ENCODE measurements around the gene ZFP36. TPM values are rescaled to one million over a fixed set of nuclear protein-coding genes. Genes with fewer than 3 reads are reported as not detected.

The ZFP36 gene, protein sequence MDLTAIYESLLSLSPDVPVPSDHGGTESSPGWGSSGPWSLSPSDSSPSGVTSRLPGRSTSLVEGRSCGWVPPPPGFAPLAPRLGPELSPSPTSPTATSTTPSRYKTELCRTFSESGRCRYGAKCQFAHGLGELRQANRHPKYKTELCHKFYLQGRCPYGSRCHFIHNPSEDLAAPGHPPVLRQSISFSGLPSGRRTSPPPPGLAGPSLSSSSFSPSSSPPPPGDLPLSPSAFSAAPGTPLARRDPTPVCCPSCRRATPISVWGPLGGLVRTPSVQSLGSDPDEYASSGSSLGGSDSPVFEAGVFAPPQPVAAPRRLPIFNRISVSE
- polyA plus RNA-seq = 100 to 1,000 TPM; 305 to 745 (median 318) TPM

DNA sequence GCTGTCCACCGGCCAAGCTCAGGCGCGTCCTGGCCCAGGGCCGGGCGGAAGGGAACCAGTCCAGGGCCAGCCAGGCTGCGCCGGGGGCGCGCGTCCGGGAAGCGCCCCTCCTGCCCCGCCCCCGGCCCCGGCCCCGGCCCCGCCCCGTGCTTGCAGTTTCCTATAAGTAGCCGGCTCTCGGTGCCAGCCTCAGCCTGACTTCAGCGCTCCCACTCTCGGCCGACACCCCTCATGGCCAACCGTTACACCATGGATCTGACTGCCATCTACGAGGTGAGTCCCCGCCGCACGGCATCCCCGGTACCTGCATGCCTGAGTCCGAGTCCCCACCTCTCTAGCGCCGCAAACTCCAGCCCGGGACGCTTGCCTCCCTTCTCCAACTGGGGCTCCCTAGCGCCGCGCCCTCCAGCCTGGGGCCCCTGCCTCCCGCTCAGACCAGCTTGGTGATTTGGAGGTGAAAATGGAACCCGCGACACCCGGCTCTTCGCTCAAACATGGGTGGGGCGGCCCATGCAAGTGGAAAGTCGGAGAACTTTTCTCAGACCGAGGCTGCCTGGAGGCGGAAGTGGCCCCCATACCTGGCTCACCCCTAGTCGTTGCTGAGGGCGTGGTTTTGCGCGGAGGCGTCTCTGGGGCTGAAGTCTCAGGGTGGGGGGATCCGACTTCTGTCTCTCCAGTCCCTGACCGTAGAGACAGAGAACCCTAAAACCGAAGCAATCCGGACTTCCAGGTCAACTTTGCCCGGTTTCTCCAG lies at the start of gene ZFP36:
ZFP36 (plus strand) TSS at position 192 of the 754 bp plus-strand sequence; CDS start at position 250, 58 bp downstream.
- H3K27me3 Mint-ChIP-seq (ENCODE audit: low read depth in 3 of 3) = peaks cover 80 to 87% (median 86%) of the 10 kb centered on the region in 3 donors
- H3K4me1 Mint-ChIP-seq = peaks cover 64 to 68% of the 10 kb centered on the region in 2 donors
- H3K9me3 Mint-ChIP-seq = peaks cover 0 to 14% (median 0%) of the 10 kb centered on the region in 6 donors
- peak; percentile 88 to 90 (median 89) for DNase-seq
- H3K36me3 Mint-ChIP-seq = peaks cover 14 to 20% (median 16%) of the 10 kb centered on the region in 3 donors
- peak within 1 kb of the TSS; percentile 95 to 100 (median 99) for H3K27ac Mint-ChIP-seq
- peak within 1 kb of the TSS; percentile 84 to 98 (median 89) for H3K4me3 Mint-ChIP-seq

DNA sequence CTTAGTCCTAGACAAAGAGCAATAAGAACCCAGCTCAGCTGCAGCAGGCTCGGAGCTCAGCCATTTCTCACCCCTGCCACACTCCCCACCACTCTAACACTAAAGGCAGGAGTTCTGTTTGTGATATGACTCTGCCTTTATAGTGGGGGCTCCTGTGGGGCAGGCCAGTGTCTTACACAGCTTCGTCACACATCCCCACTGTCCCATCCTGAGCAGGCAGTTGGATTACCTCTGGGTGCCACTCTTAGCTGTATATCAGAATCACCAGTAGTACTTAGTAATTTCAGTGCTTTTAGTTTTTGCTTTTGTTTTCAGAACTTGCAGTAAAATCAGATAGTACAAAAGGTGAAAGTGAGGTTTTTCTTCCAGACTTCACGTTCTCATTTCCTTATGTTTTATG lies 47.6 kb upstream of the ZFP36 start:
- no peak for DNase-seq
- H3K27me3 Mint-ChIP-seq (ENCODE audit: low read depth in 3 of 3) = peaks cover 0 to 7% (median 0%) of the 10 kb centered on the region in 3 donors
- H3K27ac Mint-ChIP-seq = no peak overlapping the region
- no peak overlapping the region for H3K4me3 Mint-ChIP-seq
- no peaks in the 10 kb centered on the region for H3K9me3 Mint-ChIP-seq
- H3K36me3 Mint-ChIP-seq = peaks cover 12 to 51% (median 31%) of the 10 kb centered on the region in 3 donors
- no peaks in the 10 kb centered on the region for H3K4me1 Mint-ChIP-seq

DNA sequence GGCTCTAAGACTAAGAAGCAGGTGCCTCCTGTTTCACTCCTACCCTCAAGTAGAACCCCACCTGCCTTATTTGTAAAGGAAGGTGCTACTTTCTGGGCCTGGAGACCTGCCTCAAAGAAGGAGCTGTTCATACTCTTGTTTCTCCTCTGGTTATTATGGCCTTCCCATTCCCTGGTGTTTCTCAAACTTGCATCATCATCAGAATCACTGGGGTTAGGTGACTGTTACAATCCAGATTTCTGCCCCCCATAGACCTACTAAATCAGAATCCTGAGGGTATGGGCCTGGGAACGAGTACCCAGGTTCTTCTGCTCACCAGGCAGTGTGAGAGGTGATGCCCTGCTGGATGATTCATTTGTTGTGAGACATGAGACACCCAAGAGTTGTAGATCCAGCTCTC lies 46.0 kb upstream of the ZFP36 start:
- no peak overlapping the region for H3K4me3 Mint-ChIP-seq
- no peak for DNase-seq
- H3K27ac Mint-ChIP-seq = no peak overlapping the region

DNA sequence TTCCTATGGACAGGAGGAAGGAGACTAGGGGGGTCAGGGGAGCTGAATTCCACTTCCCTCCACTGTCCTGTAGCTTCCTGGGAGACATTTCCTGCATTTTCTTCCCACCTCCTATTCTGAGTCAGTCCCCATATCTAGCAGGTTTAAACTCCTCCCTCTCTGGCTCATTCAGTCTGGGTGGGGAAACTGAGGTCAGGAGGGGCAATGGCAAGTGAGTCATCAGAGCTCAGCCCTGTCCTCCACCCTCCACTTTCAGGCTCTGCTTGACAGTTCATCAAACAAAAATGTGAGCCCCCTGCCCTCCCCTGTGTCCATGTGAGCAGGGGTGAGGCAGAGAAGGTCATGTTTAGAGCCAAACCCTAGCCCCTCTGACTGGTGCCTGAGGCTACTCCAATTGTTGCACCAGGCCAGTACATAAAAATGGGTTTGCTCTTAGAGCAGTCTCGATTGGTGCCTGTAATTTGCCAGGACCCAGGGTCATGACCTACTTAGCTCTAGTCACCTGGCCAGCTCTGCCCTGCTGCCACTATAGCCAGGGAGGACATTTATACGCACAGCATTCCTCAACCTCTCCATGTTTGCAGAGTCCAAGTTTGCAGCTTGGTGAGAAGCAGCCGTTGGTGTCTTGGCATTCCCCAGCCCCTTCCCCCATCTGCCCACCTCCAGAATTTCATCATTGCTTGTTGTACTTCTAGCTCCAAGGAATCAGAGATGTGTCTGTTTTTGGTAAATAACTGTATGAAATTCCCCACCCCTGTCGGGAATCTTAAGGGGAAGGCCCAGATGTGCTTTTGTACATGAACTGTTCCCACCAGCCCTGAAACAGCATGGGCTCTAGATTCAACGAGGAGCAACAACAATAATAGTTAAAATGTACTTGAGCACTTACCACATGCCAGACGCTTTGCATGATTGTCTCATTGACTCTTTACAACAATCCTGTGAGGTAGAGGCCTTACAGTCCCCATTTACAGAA lies 43.7 kb upstream of the ZFP36 start:
- Mint-ChIP-seq H3K4me1 (no peaks in the 10 kb centered on the region), H3K27me3 (ENCODE audit: low read depth in 3 of 3) (peaks cover 0 to 4% (median 0%) of the 10 kb centered on the region in 3 donors), H3K4me3 (no peak overlapping the region), H3K9me3 (no peaks in the 10 kb centered on the region), H3K27ac (no peak overlapping the region), H3K36me3 (peaks cover 8 to 26% (median 11%) of the 10 kb centered on the region in 3 donors)
- no peak for DNase-seq

More for the DNA sequence above, 46.0 kb upstream of the ZFP36 start:
- Mint-ChIP-seq H3K36me3 (peaks cover 8 to 43% (median 25%) of the 10 kb centered on the region in 3 donors), H3K9me3 (no peaks in the 10 kb centered on the region), H3K27me3 (ENCODE audit: low read depth in 3 of 3) (peaks cover 0 to 7% (median 0%) of the 10 kb centered on the region in 3 donors), H3K4me1 (no peaks in the 10 kb centered on the region)

DNA sequence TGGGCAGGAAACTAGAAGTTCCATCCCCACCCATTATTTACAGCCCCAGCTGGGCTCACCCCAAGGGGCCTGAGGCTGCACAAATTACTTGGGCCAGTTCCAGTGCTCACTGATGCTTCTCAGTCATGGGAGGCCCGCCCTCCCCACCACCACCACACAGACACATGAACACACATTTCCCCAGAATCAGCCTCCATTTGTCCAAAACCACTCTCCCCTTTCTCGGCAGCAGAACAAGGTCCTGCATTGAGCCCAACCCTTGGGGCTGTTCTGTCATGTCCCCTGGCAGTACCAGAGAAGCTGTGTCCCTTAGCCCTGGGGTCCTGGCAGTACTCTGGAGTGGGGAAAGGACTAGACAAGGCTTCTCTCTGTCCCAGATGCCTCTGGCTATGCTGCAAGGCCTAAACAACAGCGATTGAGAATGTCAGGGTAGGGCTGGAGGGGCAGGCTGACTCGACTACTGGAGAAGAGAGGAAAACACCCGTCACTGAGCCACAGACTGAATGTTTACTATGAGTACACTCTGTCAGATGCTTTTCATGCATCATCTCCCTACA lies 42.7 kb upstream of the ZFP36 start:
- H3K27ac Mint-ChIP-seq = no peak overlapping the region
- H3K4me1 Mint-ChIP-seq = no peaks in the 10 kb centered on the region
- H3K9me3 Mint-ChIP-seq = no peaks in the 10 kb centered on the region
- H3K4me3 Mint-ChIP-seq = no peak overlapping the region
- DNase-seq = no peak
- peaks cover 7 to 22% (median 8%) of the 10 kb centered on the region in 3 donors for H3K36me3 Mint-ChIP-seq
- peaks cover 0 to 6% (median 0%) of the 10 kb centered on the region in 3 donors for H3K27me3 Mint-ChIP-seq (ENCODE audit: low read depth in 3 of 3)

DNA sequence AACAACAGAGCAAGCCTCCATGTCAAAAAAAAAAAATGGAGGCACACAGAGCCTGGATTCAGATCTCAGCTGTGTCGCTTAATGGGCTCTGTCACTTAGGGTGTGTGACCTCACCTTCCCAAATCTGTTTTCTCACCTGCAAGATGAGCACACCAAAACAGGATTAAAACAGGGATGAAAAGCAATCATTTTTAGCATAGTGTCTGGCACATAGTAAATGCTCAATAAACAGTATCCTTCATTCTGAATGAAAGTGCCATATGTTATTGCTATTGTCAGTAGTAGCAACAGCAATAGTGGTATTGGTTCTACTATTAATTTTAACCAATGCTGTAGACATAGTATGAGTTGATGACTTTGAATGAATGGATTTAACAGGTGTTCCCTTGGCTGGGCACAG lies 41.1 kb upstream of the ZFP36 start:
- H3K36me3 Mint-ChIP-seq = peaks cover 3 to 25% (median 6%) of the 10 kb centered on the region in 3 donors
- no peaks in the 10 kb centered on the region for H3K9me3 Mint-ChIP-seq
- no peaks in the 10 kb centered on the region for H3K4me1 Mint-ChIP-seq
- H3K27me3 Mint-ChIP-seq (ENCODE audit: low read depth in 3 of 3) = peaks cover 0 to 7% (median 0%) of the 10 kb centered on the region in 3 donors
- H3K27ac Mint-ChIP-seq = no peak overlapping the region
- no peak overlapping the region for H3K4me3 Mint-ChIP-seq
- DNase-seq = no peak

DNA sequence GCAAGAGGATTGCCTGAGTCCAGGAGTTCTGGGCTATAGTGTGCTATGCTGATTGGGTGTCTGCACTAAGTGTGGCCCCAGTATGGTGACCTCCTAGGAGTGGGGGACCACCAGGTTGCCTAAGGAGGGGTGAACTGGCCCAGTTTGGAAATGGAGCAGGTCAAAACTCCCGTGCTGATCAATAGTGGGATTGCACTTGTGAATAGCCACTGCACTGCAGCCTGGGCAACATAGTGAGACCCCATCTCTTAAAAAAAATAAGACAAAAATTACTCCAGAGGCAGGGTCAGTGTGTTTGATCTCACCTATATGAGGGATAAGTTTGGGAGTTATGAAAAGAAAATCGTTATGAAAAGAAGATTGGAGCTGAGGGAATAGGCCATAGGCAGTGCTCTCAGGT lies 37.4 kb upstream of the ZFP36 start:
- no peak for DNase-seq
- Mint-ChIP-seq H3K27ac (no peak overlapping the region), H3K4me3 (no peak overlapping the region), H3K36me3 (peaks cover 8 to 21% (median 11%) of the 10 kb centered on the region in 3 donors), H3K4me1 (no peaks in the 10 kb centered on the region), H3K9me3 (no peaks in the 10 kb centered on the region), H3K27me3 (ENCODE audit: low read depth in 3 of 3) (peaks cover 0 to 3% (median 0%) of the 10 kb centered on the region in 3 donors)

DNA sequence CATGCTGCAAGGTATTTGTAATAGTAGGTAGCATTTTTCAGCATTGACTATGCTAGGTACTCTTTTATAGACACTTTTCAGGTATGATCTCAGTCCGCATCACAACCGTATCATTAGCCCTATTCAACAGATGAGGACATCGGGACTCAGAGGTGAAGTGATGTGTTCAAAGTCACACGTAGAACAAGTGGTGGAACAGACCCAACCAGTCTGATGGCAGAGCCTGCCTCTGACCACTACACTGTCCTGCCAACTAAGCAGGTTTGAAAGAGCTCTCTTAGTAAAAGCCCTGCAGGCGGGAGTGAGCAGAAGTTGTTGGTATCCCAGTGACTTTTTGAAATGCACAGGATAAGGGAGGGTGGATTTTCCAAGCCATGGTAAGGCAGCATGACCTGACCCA lies 35.9 kb upstream of the ZFP36 start:
- peaks cover 0 to 3% (median 0%) of the 10 kb centered on the region in 3 donors for H3K27me3 Mint-ChIP-seq (ENCODE audit: low read depth in 3 of 3)
- H3K36me3 Mint-ChIP-seq = peaks cover 8 to 23% (median 11%) of the 10 kb centered on the region in 3 donors
- DNase-seq = no peak
- H3K9me3 Mint-ChIP-seq = no peaks in the 10 kb centered on the region
- H3K4me3 Mint-ChIP-seq = no peak overlapping the region
- H3K4me1 Mint-ChIP-seq = no peaks in the 10 kb centered on the region
- peak overlapping the region in 1 of 6 donors; percentile 28 for H3K27ac Mint-ChIP-seq

DNA sequence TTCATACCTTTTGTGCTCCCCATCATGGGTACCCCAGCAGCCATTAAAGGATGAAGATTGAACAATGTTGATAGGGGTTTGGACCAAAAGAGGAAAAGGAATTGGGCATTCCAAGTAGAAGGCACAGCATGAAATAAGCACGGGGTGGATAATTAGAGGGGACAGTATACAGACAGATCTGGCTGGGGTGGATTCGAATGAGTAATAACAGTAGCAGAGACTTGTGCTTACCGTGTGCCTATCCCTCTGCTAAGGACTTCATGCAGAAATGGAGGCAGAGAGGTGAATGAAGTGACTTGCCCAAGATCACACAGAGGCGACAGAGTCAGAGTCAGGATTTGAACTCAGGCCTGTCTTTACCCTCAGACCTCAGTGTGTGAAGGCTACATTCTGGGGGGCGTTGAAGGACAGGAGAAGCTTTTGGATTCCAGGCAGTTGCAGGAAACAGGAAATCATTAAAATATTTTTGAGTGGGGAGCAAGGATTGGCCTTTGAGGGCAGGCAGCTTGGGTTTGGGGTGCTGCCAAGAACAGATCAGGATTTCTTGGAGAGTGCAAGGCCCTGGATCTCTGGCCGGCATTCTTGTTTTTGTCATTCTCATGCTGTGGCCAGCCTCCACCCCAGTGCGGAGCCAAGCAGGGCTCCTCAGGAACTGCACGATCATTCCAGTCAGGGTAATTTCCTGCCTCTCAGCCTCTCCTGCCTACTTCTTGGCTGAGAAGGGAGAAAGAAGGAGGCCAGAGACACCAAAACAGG lies 34.4 kb upstream of the ZFP36 start:
- Mint-ChIP-seq H3K36me3 (peaks cover 14 to 31% (median 17%) of the 10 kb centered on the region in 3 donors), H3K4me1 (no peaks in the 10 kb centered on the region), H3K4me3 (no peak overlapping the region), H3K27me3 (ENCODE audit: low read depth in 3 of 3) (peaks cover 0 to 3% (median 0%) of the 10 kb centered on the region in 3 donors), H3K27ac (peak overlapping the region in 1 of 6 donors; percentile 13), H3K9me3 (no peaks in the 10 kb centered on the region)
- no peak for DNase-seq

DNA sequence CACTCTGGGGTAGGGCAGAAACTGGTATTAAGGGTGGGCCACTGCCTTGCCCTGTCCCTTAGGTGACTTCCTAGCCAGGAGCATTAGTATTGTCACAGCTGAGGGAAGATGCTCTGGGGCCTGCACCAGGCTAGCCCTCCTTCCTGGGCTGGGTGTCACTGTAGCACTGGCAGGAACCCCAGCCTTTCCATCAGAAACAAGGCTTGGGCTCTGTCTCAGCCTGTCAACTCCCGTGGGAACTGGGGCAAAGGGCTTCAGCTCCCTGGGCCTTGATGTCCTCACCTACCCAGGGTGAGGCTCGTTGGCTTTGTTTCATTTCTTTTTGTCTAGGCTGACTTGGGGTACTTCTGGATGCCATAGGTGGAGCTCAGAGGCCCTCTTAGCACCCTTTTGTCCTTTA lies 33.7 kb upstream of the ZFP36 start:
- H3K36me3 Mint-ChIP-seq = peaks cover 16 to 31% (median 18%) of the 10 kb centered on the region in 3 donors
- H3K27me3 Mint-ChIP-seq (ENCODE audit: low read depth in 3 of 3) = peaks cover 0 to 4% (median 0%) of the 10 kb centered on the region in 3 donors
- no peak for DNase-seq
- no peak overlapping the region for H3K4me3 Mint-ChIP-seq
- no peak overlapping the region for H3K27ac Mint-ChIP-seq
- H3K4me1 Mint-ChIP-seq = no peaks in the 10 kb centered on the region
- H3K9me3 Mint-ChIP-seq = no peaks in the 10 kb centered on the region

DNA sequence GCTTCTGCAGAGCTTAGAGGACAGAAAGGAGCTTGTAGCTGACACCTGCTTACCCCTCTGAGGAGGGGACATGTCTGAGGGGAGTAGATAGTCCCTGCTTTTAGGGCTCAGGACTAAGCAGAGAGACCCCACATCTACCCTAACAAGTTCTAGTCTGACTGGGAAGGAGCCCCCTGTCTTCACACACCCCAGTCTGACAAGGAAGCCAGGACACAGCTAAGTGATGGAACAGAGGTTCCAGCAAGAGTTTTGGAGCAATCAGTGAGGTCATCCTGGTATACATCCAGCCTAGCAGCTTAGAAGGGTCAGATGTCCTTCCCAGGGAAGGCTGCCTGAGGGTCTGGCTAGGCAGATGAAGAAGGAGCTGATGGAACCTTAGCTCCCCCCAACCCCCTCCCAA lies 30.7 kb upstream of the ZFP36 start:
- Mint-ChIP-seq H3K9me3 (no peaks in the 10 kb centered on the region), H3K36me3 (peaks cover 20 to 32% (median 23%) of the 10 kb centered on the region in 3 donors)

More for the DNA sequence above, 30.7 kb upstream of the ZFP36 start:
- Mint-ChIP-seq H3K4me3 (no peak overlapping the region), H3K27me3 (ENCODE audit: low read depth in 3 of 3) (peaks cover 0 to 1% (median 0%) of the 10 kb centered on the region in 3 donors), H3K4me1 (no peaks in the 10 kb centered on the region), H3K27ac (no peak overlapping the region)
- DNase-seq = no peak
